GM12801 (cell line): Measurements from ENCODE around the gene MAD1L1.

ENCODE experiments used
- CTCF ChIP-seq: IDR thresholded peaks from one replicate; pipeline ENCODE4 v1.5.1; 2011; ENCODE audit warnings: control low read depth; ENCODE audit not compliant: insufficient read length; ENCODE audit errors: extremely low read depth

MAD1L1 gene

GRCh38 chr7:2142386-2142785, 90.4 kb downstream of the MAD1L1 start:
- no peak for TF ChIP-seq CTCF

GRCh38 chr7:2141651-2142050, 91.1 kb downstream of the MAD1L1 start:
- no peak for TF ChIP-seq CTCF

GRCh38 chr7:2141021-2141410, 91.7 kb downstream of the MAD1L1 start:
- TF ChIP-seq CTCF, result no peak

GRCh38 chr7:2140216-2141020, 92.3 kb downstream of the MAD1L1 start:
- TF ChIP-seq CTCF, result no peak

- TF ChIP-seq CTCF, result no peak
Observed at GRCh38 chr7:2139004-2139699, 93.6 kb downstream of the MAD1L1 start.

- TF ChIP-seq CTCF, result no peak
Observed at GRCh38 chr7:2138146-2138765, 94.5 kb downstream of the MAD1L1 start.

GRCh38 chr7:2134740-2135139, 98.0 kb downstream of the MAD1L1 start:
- TF ChIP-seq CTCF, result no peak
